Measurements from ENCODE around the gene LINC00237.

LINC00237 gene

DNA sequence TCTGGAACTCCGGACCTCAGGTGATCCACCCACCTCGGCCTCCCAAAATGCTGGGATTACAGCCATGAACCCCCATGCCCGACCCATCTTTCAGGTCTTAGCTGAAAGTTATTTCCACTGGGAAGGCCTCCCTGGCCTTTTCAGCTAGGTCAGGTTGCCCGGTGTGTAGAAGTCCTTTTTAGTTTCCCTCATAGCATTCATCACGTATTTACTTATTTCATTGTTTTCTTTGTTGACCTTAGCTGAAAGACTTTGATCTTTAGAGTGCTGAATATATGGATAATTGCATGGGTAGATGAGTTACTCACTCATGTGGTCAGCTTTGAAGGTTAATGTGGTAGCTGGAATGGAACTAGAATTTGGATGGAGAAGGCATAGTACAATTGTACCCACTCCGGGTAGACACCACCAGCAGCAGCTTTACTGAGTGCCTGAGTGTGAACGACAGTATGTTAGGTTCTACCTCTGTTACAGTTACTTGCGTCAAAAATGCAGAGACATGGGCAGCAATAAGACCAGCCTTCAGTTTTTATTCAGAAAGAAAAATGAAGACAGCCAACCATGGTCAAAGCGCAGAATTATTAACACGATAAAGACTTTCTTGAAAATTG lies 28.8 kb upstream of the LINC00237 start:
- DNase-seq (ENCODE audit: low read depth): no peak
- no peak for TF ChIP-seq CTCF (IDR thresholded peaks at IDR 0.05; ENCODE audit: control insufficient read depth, extremely low read depth, insufficient read depth)
- no peak overlapping the region for H3K4me3 ChIP-seq (ENCODE audit: low read depth, low read length)

GRCh38 chr20:21133917-21134622 lies 27.9 kb upstream of the LINC00237 start:
- H3K4me3 ChIP-seq (ENCODE audit: low read depth, low read length): no peak overlapping the region
- TF ChIP-seq CTCF (IDR thresholded peaks at IDR 0.05; ENCODE audit: control insufficient read depth, extremely low read depth, insufficient read depth): no peak
- DNase-seq (ENCODE audit: low read depth): no peak

DNA sequence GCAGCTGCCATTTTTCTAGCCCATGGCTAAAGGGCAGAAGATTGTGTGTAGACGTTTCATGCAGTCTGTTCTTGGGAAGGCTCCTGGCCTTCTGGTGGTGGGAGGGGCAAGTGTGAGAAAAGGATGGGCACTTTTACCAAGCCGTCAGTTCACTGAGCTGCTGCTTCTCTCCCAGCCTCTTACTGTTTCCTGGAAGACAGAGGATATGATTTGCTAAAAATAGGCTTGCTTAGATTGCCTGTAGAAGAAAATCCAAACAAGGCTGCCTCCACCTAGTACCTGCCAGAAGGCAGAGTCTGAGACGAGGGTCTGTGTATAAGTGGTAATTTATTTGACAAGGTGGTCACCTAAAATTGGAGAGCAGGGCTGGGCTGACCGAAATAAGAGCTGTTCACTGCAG lies 27.2 kb upstream of the LINC00237 start:
- no peak for TF ChIP-seq CTCF (IDR thresholded peaks at IDR 0.05; ENCODE audit: control insufficient read depth, extremely low read depth, insufficient read depth)
- DNase-seq (ENCODE audit: low read depth): no peak
- H3K4me3 ChIP-seq (ENCODE audit: low read depth, low read length): no peak overlapping the region

GRCh38 chr20:21129861-21130260 lies 23.7 kb upstream of the LINC00237 start:
- DNase-seq (ENCODE audit: low read depth): no peak
- TF ChIP-seq CTCF (IDR thresholded peaks at IDR 0.05; ENCODE audit: control insufficient read depth, extremely low read depth, insufficient read depth): no peak
- no peak overlapping the region for H3K4me3 ChIP-seq (ENCODE audit: low read depth, low read length)

- DNase-seq (ENCODE audit: low read depth): no peak
- H3K4me3 ChIP-seq (ENCODE audit: low read depth, low read length): no peak overlapping the region
- TF ChIP-seq CTCF (IDR thresholded peaks at IDR 0.05; ENCODE audit: control insufficient read depth, extremely low read depth, insufficient read depth): no peak
Measured at GRCh38 chr20:21127201-21127981, 21.2 kb upstream of the LINC00237 start.

GRCh38 chr20:21126581-21126870 lies 20.4 kb upstream of the LINC00237 start:
- DNase-seq (ENCODE audit: low read depth): no peak
- no peak for TF ChIP-seq CTCF (IDR thresholded peaks at IDR 0.05; ENCODE audit: control insufficient read depth, extremely low read depth, insufficient read depth)
- H3K4me3 ChIP-seq (ENCODE audit: low read depth, low read length): peak overlapping the region; percentile 90

All from LNCaP clone FGC (cell line).